NCI-H2227 (cell line): Measurements from ENCODE around the gene TLCD2.
A peak's percentile ranks its signal among the peaks of the same experiment; 100 is the strongest.
"Not testable (repeated sequence)": the region's sequence is repeated elsewhere in the genome, so short reads cannot be mapped to it uniquely, and the experiment has no call there.

Experiments
- DNase-seq: peaks from one replicate; lab custom pipeline; 2025; ENCODE audit not compliant: unreplicated experiment; lab: John Stamatoyannopoulos, UW

TLCD2 gene

GRCh38 chr17:1709971-1710806 is at the start of gene TLCD2:
TLCD2 (minus strand) TSS chr17:1710377; CDS start chr17:1710242, 135 bp downstream.
- peak; percentile 40 for DNase-seq

- DNase-seq: no peak
Measured at GRCh38 chr17:1759529-1759928, 49.4 kb upstream of the TLCD2 start.

GRCh38 chr17:1758807-1759206 is 48.6 kb upstream of the TLCD2 start:
- DNase-seq: no peak

GRCh38 chr17:1755827-1756262 is 45.7 kb upstream of the TLCD2 start:
- DNase-seq: no peak

GRCh38 chr17:1755252-1755826 is 45.2 kb upstream of the TLCD2 start:
- peak; percentile 17 for DNase-seq

- no peak for DNase-seq
Measured at GRCh38 chr17:1754430-1755112, 44.4 kb upstream of the TLCD2 start.

GRCh38 chr17:1753767-1754429 is 43.7 kb upstream of the TLCD2 start:
- DNase-seq: no peak

GRCh38 chr17:1752425-1753262 is 42.5 kb upstream of the TLCD2 start:
- DNase-seq: no peak

GRCh38 chr17:1750628-1751027 is 40.5 kb upstream of the TLCD2 start:
- no peak for DNase-seq

GRCh38 chr17:1746975-1747543 is 36.9 kb upstream of the TLCD2 start:
- no peak for DNase-seq

- DNase-seq: no peak
Measured at GRCh38 chr17:1745513-1746020, 35.4 kb upstream of the TLCD2 start.

- no peak for DNase-seq
Measured at GRCh38 chr17:1744551-1745512, 34.7 kb upstream of the TLCD2 start.

GRCh38 chr17:1743088-1743439 is 32.9 kb upstream of the TLCD2 start:
- DNase-seq: no peak

GRCh38 chr17:1742371-1743087 is 32.4 kb upstream of the TLCD2 start, which contains the start of gene SERPINF2:
SERPINF2 (plus strand) TSS chr17:1742871; CDS start chr17:1744996, 2,125 bp downstream.
- DNase-seq: no peak

GRCh38 chr17:1741899-1742298 is 31.7 kb upstream of the TLCD2 start:
- DNase-seq: not testable (repeated sequence)

- DNase-seq: no peak
Measured at GRCh38 chr17:1737531-1738291, 27.5 kb upstream of the TLCD2 start.
